GM21526 (cell line): ENCODE measurements around the gene ACOXL.
A peak's percentile ranks its signal among the peaks of the same experiment; 100 is the strongest.

ENCODE experiments used
- ATAC-seq: cut with Tn5 transposase; IDR thresholded peaks from one replicate; pipeline ENCODE4 v1.9.1; 2021; ENCODE audit warnings: moderate library complexity; ENCODE audit not compliant: unreplicated experiment, low FRiP score

ACOXL gene

GRCh38 chr2:111143843-111144198 lies 411.4 kb downstream of the ACOXL start:
- no peak for ATAC-seq

DNA sequence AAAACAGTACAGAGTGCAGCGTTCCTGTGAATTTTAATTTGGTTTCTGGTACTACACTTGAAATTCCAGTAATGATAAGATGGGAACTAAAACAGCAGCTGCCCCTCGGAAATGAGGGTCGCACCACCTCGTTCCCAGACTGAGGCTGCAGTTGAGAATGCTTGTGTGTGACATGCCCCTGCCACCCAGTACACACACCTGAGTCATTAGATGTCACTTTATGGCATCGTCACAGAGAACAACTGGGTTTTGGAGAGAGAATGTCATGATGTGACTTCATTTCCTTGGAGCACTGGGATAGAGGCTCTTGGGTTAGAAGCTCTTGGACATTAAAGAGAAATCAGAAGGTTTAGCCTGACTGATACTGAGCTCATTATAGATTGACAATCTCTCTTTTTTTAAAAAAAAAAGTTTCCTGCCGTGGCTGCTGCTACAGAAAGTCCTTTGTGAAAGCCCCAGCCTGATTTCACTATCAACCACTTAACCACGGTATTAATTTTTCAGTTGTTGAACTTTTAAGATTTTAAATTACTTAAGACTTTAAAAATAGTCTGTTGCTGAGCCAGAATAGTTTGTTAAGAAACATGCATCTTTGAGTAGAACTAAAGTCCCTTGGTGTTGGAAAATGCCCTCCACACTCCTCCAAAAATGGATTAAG lies 412.9 kb downstream of the ACOXL start:
- no peak for ATAC-seq

- no peak for ATAC-seq
These were observed 413.6 kb downstream of the ACOXL start for GRCh38 chr2:111145951-111146350.

- ATAC-seq: no peak
These were observed 416.0 kb downstream of the ACOXL start for GRCh38 chr2:111148225-111148873.

- no peak for ATAC-seq
These were observed 416.6 kb downstream of the ACOXL start for GRCh38 chr2:111148925-111149324.

DNA sequence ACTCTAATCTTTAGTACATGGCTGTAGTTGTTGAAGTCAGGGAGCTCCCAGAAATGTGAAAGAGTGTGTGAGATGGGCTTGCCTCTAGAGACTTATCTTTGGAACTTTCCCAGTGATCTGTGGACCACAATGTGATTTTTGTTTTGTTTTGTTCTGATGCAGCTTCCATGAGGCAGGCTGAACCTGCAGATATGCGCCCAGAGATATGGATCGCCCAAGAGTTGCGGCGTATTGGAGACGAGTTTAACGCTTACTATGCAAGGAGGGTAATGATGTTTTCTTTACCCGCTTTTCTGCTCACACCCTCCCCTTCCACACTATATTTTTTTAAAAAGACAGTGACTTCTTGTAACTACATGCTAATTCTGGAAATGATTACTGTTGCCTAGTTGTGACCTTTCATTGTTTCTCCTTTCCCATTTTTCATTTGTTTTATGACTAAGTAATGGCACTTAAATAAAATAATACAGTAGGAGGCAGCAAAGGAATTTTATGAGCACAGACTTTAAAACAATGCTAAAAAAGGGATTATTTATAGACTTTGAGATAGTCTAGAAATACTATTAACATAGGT lies 417.6 kb downstream of the ACOXL start:
- ATAC-seq: no peak

GRCh38 chr2:111154758-111155157 lies 422.4 kb downstream of the ACOXL start:
- no peak for ATAC-seq

DNA sequence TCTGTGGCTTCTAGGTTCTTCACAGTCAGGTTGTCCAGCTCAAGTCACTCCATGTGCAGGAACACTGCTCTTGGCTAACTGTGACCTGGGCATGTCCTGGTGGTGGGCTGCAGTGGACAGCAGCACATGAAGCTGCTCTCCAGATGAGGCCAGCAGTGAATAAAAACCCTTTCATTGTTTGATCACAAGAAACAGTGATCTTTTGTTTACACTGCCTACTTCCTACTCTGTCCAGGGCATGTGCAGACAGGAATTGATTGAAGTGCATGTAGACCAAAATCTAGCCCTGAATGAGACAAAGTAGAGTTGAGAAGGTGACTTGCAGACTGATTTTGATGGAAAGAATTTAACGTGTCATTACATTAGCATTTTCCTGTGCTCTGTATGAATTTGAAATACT lies 423.2 kb downstream of the ACOXL start:
- no peak for ATAC-seq

- no peak for ATAC-seq
These were observed 424.2 kb downstream of the ACOXL start for GRCh38 chr2:111156529-111156928.

- peak; percentile 66 for ATAC-seq
These were observed 424.8 kb downstream of the ACOXL start for GRCh38 chr2:111157071-111157661.

- ATAC-seq: peak; percentile 46
These were observed 425.4 kb downstream of the ACOXL start for GRCh38 chr2:111157798-111158197.

GRCh38 chr2:111159641-111160040 lies 427.3 kb downstream of the ACOXL start:
- ATAC-seq: no peak

DNA sequence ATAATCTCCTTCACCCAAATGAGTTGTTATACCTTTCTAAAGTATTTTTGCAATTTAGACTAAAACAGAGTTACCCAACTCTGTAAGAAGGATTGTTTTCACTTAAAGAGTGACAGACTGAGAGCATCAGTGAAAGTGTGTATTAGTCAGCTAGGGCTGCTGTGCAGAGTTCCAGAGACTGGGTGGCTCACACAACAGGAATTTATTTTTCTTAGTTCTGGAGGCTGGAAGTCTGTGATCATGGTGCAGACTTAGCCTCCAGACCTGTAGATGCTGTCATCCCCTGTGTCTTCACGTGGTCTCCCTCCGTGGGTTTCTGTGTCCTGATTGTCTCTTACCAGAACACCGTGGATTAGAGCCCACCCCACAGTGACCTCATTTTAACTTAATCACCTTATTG lies 428.4 kb downstream of the ACOXL start:
- ATAC-seq: no peak

DNA sequence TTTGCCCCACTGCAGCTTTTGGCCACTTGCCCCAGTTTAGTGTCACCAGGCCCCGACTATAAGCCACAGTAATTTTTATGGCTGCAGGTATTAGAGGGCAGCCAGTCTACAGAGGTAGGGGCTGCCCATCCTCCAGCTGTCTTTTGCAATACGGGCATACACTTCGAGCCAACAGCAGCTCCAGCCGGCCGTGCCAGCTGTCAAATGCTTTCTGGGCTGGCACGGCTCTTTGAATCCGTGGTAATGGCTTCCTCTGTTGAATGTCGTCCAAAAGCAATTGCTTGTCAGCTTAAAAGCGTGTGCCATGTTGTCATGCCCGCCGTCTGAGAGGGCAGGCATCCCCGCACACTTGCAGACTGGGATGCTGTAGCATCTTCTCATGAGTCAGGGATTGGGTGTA lies 429.6 kb downstream of the ACOXL start:
- no peak for ATAC-seq

- no peak for ATAC-seq
These were observed 430.5 kb downstream of the ACOXL start for GRCh38 chr2:111162718-111163331.

DNA sequence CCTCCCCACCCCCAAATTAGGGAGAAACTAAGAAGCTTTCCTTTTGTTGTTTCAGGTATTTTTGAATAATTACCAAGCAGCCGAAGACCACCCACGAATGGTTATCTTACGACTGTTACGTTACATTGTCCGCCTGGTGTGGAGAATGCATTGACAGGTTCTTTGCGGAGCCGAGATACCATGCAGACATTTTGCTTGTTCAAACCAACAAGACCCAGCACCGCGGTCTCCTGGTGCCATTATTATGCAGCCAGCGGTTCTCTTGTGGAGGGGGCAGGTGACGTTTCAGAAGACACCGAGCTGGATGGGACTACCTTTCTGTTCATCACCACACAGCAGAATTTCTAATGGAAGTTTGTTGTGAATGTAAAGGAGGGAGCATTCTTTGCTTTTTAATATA lies 431.7 kb downstream of the ACOXL start:
- no peak for ATAC-seq

- no peak for ATAC-seq
These were observed 432.7 kb downstream of the ACOXL start for GRCh38 chr2:111165084-111165483.

DNA sequence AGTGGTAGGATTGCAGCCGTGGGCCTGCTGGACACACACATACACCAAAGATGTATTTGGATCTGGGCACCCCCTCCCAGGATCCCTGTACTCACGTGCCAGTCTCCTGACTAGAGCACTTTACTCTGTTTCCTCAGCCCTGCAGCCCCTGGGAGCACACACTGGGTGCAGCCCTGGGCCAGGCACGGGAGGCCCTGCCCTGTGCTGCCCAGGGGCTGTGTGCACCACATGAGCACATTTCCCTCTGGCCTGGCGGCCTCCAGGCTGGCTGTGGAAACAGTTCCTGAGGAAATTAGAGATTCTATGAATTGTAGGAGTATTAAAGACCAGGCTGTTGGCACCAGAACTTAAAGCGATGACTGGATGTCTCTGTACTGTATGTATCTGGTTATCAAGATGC lies 433.7 kb downstream of the ACOXL start:
- no peak for ATAC-seq

- no peak for ATAC-seq
These were observed 434.9 kb downstream of the ACOXL start for GRCh38 chr2:111167076-111167862.

DNA sequence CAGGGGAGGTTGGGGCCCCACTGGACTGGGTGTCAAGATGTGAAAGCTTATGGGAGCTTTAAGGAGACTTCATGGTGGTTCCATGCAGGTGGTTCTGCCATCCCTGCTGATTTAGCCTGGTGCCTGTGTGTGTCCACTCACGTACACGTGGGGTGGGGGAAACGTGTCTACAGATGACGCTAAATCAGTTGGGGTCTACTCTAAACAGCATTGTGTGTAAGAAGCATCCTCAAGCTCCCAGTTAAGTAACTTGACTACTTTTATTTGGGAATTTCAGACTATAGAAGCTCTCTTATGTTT lies 435.4 kb downstream of the ACOXL start:
- ATAC-seq: no peak
